ENCODE data around the gene MALRD1.

MALRD1 gene

DNA sequence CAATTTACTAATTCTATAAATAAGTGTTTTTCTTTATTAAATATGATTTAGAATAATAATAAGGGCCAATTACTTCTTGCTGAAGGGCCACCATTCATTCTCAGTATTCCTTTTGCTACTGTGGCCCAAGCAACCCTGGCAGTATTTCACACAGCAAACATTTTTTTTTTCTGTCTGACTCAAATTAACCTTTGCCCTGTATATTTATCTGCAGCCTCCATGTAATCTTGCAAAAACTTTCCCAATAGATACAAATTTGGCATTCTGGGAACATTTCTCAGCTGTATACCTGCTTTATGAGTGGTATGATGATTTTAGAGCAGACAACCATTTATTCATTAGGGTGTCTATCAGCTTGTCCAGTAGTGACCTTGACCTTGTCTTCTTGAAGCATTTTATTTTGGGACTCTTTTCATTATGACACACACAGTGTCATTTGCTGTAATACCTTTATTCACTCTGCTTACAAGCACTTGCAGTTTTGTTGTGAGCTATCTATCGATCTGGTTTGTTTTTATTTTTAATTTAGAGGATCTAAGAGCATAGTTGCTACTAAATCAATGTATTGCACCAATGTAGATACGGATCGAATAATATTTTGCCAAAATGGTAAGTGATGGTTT, 607.9 kb downstream of the MALRD1 start:
- DNase-seq, result no peak

DNA sequence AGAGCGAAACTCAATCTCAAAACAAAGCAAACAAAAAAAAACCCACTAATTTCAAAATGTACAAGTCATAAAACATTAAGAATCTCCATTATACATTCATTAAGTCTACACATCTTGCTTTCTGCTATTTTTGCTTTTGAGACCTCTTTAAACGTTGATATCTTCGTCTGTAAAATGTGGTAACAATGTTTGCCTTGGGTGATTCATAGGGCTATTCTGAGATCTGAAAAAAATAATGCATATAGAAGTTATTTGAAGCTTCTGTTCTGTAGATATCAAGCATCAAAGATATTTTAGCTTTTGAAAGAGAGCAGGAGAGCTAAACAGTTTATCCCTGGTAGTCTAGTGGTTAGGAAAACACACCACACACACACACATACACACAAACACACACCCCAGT, 609.5 kb downstream of the MALRD1 start:
- DNase-seq, result no peak

GRCh38 chr10:19658622-19659233, 610.1 kb downstream of the MALRD1 start:
- no peak for DNase-seq

DNA sequence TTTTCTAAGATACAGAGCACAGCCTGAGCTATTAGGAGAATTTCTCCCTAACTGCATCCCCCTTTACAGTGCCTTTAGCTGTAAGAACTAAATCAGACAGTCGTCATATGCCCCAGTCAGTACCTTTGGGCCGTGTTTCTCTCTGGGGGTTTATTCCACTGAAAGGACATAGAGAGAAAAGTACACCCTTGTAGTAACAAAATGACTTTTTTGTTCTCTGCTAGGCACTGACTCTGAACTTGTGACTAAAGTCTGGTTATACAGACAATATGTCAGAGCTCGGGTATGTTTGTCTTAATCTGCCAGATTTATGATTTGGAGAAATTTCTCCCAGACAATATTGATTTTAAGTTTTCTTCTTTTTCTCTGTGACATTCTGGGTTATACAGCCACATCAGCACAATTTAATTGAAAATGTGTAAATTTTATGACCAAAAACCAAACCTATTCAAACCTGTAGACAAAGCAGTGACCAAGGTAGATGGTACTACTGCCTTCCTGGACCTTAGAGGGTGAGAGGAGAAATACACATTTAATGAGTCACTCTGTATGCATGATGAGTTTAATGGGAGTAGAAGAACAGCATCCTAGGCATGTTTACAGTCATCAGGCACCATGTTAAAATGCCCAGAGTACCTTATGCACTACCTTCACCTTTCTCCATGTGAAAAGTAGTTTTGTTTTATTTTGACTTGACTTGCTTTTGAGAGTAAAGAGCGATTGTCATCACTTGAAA, 611.5 kb downstream of the MALRD1 start:
- no peak for DNase-seq

DNA sequence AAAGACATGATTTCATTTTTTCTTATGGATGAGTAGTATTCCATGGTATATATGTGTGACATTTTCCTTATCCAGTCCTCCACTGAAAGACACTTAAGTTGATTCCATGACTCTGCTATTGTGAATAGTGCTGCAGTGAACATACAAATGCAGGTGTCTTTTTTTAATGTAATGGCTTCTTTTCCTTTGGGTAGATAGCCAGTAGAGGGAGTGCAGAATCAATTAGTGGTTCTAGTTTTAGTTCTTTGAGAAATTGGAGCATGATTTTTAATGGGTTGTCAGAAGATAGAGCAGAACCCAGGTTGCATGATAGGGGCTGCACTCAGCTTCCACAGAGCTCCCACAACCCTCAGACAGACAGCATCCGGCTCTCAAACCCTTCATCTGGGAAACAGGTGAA, 614.7 kb downstream of the MALRD1 start:
- DNase-seq, result no peak

DNA sequence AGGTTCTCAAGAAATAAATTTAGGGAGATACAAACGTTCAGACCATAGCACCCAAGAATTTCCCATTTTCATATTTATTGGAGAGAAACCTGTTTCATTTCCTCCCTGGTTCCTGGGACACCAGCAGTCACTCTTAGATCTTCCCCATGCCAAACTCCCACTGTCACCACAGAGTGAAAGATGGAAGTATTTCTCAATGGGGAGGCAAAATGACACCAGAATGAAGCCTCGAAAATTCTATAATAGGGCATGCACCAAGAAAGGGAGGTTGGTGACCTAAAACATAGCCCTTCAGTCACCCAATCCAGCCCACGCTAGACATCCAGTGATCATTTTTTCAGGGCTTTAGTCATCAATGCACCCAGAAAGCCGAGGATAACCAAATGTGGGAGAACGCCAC, 619.5 kb downstream of the MALRD1 start:
- no peak for DNase-seq

DNA sequence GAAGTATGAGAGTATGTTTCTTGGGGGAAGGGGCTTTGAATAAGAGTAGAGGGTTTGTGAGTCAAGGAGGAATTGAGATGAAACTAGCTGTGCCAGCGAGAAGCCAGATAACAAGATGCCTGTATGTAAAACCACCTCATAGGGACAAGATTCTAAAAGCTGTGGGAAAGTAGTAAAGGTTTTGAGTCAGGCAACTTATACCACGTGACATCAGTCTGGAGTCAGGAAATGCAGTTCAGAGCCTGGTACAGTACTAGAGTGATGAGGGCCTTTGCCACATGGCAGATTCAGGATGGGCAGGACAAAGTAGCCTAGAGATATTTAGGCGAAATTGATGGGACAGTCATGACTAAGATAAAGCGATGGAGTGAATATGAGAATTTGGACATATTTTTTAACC, 627.5 kb downstream of the MALRD1 start:
- DNase-seq, result no peak

DNA sequence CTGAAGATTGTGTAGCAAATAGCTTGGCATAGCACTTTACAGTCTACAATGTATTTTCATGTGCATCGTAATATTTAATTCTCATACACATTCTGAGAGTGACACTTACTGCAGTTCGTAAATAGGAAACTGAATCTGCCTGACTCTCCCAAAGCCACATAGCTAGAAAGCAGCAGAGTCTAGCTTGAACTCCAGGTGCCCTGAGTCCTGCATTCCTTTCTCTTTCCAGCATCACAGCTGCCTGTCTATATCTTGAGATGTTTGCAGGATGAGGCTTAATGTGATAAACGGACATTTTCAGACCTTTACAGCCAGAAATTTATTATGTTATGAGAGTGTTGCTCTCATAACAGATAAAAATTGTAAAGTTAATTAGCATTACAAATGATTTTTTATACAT, 634.8 kb downstream of the MALRD1 start:
- DNase-seq, result no peak

DNA sequence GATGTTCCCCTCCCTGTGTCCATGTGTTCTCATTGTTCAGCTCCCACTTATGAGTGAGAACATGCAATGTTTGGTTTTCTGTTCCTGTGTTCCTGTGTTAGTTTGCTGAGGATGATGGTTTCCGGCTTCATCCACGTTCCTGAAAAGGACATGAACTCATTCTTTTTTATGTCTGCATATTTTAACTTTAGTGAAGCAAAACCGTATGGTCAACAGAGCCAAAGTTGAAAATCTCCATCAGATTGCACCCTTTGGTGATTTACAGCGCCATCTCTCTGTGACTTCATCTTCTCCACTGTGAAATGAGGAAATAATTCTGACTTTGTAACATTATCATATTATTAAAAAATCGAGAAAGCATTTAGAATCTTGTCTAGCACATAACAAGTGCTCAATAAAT, 635.4 kb downstream of the MALRD1 start:
- no peak for DNase-seq

- DNase-seq, result no peak
Measured at GRCh38 chr10:19688344-19688743, 639.7 kb downstream of the MALRD1 start.

DNA sequence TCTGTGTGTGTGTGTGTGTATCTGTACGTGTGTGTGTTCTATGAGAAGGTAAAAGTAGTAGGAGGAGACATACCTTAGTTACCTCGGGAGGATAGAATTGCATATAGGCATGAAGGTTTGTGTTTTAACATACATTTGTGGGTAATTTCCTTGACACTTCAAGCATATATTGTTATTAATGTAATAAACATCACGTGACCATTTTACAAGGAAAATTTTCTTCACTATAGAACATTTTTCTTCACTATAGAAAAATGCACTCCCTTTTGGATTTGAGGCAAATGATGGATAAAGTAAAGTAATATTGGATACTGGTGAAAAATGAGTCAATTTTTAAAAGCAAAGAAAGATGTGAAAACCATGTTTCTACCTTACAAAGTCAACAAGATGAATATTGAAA, 640.6 kb downstream of the MALRD1 start:
- no peak for DNase-seq

DNA sequence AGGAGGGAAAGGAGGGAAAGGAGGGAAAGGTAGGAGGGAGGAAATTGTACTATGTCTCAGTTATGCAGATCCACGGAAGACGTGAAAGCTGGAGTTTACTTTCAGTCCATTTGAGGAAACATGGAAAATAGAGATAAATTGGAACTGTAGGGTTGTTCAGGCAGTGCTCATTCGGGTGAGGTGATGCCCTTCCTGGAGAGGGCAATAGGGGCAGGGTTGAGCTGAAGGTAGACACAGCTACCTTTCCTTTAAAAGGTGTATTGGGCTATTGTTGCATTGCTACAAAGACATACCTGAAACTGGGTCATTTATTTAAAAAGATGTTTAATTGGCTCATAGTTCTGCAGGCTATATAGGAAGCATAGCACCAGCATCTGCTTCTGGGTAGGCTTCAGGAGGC, 650.7 kb downstream of the MALRD1 start:
- no peak for DNase-seq

- DNase-seq, result no peak
Measured at GRCh38 chr10:19701427-19702052, 652.9 kb downstream of the MALRD1 start.

DNA sequence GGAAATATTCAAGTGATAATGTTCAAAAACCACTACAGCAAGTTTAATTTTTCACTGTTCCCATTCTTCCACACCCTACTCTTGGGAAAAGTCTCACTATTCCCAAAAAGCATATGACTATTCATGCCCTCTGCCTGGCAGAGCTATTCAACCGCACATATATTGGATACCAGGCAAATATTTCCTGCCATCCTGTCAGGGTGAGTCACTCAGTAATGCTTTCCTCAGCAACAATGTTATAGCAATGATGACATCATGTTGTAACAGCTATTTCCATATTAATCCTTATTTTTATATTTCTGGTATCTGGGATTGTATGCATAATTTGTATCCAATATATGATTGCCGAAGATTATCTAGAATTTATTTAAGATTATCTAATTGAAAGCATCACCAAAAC, 653.6 kb downstream of the MALRD1 start:
- peak; percentile 22 for DNase-seq

- no peak for DNase-seq
Measured at GRCh38 chr10:19704544-19704943, 655.9 kb downstream of the MALRD1 start.

DNA sequence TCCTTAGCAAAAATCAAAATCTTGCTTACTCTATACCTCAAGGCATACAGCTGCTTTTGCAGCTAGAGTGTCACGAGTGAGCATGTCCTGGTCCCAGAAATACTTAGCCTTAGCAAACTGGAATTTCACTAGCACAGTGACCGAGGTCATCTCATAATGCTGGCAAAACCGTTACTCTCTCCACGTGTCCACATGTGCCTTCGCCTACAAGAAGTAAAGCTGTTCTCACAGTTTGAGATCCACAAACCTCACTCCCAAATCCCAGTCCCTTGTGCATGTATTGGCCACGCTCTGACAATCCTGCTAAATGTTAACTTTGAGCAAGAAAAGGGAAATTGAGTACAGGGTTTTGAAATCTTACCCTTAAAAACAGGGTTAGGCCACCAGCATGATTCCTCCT, 656.6 kb downstream of the MALRD1 start:
- DNase-seq, result no peak

DNA sequence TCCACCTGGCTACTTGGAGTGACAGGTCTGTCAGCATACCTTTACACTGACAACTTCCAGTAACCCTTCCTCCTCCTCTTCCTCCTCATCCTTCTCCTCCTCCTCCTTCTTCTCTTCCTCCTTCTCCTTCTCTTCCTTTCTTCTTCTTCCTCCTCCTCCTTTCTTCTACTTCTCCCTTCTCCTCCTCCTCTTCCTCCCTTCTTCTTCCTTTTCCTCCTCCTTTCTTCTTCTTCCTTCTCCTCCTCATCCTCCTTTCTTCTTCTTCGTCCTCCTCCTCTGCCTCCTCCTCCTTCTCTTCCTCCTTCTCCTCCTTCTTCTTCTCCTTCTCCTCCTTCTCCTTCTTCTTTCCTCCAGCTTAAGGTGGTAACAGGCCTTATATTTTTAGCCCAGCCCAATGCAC, 658.3 kb downstream of the MALRD1 start:
- DNase-seq, result no peak

DNA sequence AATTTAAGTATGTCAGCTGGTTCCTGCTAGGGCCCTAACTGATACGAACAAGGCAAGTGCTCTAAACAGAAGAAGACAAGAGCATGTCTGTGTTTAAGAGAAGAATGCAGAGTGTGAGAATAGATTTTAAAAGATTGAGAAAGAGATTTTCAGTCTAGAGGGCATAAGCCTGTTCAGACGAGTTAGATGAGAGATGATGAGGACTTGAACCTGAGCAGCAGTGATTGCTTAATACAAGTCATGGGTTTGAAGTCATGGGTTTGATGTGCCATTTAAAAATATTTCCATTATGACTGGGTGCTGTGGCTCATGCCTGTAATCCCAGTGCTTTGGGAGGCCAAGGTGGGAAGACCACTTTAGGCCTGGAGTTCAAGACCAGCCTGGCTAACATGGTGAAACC, 658.8 kb downstream of the MALRD1 start:
- DNase-seq, result no peak

DNA sequence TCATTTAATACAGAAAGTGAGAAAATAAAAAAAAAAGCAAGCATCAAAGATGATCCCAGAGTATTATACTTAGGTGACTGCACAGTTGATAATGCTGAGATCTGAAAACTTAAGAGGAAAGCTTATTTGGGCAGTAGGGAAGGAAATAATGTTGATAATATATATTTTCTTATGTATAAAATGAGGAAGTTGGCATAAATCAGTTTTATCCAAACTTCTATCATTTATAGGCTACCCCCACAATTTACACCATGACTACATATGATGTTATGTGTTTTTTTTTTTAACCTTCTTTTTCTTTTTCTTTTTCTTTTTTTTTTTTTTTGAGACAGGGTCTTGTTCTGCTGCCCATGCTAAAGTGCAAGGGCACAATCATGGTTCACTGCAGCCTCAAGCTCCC, 659.4 kb downstream of the MALRD1 start:
- no peak for DNase-seq

DNA sequence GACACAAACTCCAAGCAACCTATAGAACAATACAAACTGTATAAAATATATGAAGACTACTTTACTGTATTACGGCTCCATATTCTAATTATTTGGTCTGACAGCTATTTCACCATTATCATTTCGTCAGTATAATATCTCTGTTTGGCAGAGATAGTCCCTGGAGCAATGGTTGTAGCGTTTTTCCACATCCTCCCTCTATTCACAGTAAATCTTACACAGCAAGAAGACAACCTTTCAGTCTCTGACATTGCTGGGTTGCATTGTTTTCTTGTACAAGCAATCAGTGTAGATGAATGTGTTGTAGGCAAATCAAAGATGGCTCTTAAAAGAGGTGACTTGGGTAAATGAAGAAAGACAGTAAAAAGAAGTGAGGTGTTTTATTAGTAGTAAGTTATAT, 662.0 kb downstream of the MALRD1 start:
- no peak for DNase-seq

DNA sequence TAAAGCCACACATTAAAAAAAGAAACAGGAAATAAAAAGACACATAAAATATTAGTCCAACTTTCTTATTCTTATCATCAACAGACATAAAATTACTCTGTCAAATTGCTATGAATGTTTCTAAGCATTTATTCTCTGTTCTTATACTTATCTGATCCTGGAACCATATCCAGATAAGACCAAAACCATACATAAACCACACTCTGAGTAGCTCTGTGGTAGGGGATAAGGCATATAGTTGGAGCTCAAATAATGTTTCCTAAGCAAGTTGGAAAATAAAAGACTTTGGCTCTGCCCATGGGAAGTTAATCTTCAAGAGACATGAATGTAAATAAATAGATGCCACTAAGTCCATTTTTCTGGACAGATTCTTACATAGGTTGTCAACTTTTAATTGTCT, 664.6 kb downstream of the MALRD1 start:
- no peak for DNase-seq

DNA sequence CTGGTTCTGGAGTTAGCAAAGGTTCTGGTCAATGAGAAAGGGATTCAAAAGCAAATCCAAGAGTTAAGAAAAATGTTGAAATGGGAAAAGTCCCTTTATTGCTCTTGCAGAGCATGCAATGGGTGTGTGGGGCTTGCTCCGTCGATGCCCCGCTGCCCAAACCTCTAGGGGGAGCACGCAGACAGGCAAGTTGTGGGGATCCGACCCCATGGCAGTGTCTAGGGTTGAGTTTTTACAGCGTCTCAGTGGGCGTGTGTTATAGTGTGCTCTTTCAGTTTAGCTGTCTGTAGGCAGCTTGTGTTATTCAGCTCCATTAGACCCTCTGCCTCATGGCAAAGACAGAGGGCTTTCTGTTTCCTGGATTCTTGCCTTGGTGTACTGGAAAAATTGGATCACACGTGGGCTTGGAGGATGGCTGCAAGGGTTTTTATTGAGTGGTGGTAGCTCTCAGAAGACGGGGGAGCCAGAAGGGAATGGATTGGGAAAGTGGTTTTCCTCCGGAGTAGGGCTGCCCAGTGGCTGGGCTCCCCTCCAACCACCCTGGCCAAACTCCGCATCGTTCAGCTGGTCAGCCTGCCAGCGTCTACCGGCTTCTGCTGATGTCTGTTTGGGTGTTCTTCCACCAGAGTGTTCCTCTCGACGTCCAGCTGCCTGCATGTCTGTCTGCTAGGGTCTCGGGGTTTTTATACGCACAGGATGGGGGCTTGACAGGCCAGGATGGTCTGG, 665.4 kb downstream of the MALRD1 start:
- DNase-seq, result no peak

DNA sequence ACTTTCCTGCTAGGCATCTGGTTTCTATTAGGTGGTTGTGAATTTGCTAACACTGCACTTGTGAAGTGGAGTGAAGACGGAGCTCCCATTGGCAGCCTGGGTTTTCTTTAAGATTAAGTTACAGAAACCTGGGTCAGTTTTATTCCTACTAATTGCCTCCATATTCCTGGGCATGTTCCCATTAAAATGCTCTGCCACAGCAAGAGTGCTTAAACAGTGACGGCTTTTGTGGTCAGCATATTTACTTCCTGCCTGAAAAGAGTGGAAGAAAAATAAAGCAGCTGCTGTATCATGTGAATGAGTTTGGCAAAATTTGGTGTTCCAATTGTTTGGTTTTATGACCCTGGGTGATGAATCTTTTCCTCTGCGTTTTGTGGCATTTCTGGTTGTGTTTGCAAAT, 670.7 kb downstream of the MALRD1 start:
- DNase-seq, result no peak
